Measurements from ENCODE around the gene CTRB1. TPM values are rescaled to one million over a fixed set of nuclear protein-coding genes. Genes with fewer than 3 reads are reported as not detected.
"Not testable (repeated sequence)": the region's sequence is repeated elsewhere in the genome, so short reads cannot be mapped to it uniquely, and the experiment has no call there.

The CTRB1 gene
- total RNA-seq, 2 donors from 2014 or later = 19.1 TPM; not detected in 1

GRCh38 chr16:75206749-75207451 lies 11.9 kb upstream of the CTRB1 start, which contains the start of gene CTRB2:
Gene CTRB2, minus strand, starts transcription at chr16:75207161. Its CDS starts 20 bp downstream, at chr16:75207141.
- H3K27me3 ChIP-seq = no peaks in the 10 kb centered on the region
- TF ChIP-seq, protein P1, sequence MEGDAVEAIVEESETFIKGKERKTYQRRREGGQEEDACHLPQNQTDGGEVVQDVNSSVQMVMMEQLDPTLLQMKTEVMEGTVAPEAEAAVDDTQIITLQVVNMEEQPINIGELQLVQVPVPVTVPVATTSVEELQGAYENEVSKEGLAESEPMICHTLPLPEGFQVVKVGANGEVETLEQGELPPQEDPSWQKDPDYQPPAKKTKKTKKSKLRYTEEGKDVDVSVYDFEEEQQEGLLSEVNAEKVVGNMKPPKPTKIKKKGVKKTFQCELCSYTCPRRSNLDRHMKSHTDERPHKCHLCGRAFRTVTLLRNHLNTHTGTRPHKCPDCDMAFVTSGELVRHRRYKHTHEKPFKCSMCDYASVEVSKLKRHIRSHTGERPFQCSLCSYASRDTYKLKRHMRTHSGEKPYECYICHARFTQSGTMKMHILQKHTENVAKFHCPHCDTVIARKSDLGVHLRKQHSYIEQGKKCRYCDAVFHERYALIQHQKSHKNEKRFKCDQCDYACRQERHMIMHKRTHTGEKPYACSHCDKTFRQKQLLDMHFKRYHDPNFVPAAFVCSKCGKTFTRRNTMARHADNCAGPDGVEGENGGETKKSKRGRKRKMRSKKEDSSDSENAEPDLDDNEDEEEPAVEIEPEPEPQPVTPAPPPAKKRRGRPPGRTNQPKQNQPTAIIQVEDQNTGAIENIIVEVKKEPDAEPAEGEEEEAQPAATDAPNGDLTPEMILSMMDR (IDR thresholded peaks at IDR 0.05) = no peak
- no peak within 1 kb of the TSS for H3K4me3 ChIP-seq
- H3K4me1 ChIP-seq = no peaks in the 10 kb centered on the region
- DNase-seq = no peak
- H3K27ac ChIP-seq = no peak within 1 kb of the TSS
- intact Hi-C loops (cut with DNase I) = loop anchor here (2.0 kb wide), 1 partner anchor 18 kb away; no protein-coding TSS in a partner anchor
- no peaks in the 10 kb centered on the region for H3K36me3 ChIP-seq
- H3K9me3 ChIP-seq = no peaks in the 10 kb centered on the region
- H3K9ac ChIP-seq (ENCODE audit: low read depth in 2 of 2, low read length in 2 of 2) = no peak within 1 kb of the TSS

DNA sequence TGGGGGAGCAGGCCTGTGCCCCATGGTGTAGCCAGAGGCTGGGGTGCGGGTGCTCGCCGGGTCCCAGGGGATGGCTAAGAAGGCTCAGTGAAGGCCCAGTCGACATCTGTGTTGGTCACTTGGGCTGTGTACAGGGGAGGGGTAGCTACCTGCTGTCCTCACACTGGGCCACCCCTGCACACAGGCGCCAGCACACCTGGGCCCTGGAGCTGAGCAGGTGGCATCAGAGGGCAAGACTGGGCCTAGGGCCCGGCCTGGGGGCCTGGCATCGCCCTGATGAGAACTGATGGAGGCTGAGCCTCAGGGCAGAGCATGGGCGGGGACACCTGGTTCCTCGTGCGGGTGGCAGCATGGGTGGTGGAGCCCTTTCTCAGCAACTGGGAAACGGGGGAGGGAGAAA lies 11.0 kb upstream of the CTRB1 start:
- Histone ChIP-seq H3K9ac (ENCODE audit: low read depth in 2 of 2, low read length in 2 of 2) (no peak overlapping the region), H3K9me3 (no peaks in the 10 kb centered on the region), H3K27me3 (no peaks in the 10 kb centered on the region), H3K4me1 (no peaks in the 10 kb centered on the region), H3K27ac (no peak overlapping the region), H3K4me3 (no peak overlapping the region), H3K36me3 (no peaks in the 10 kb centered on the region)
- intact Hi-C loops (cut with DNase I) = loop anchor here (2.0 kb wide), 1 partner anchor 17 kb away; no protein-coding TSS in a partner anchor
- TF ChIP-seq, protein P1 (IDR thresholded peaks at IDR 0.05) = no peak
- DNase-seq = no peak

DNA sequence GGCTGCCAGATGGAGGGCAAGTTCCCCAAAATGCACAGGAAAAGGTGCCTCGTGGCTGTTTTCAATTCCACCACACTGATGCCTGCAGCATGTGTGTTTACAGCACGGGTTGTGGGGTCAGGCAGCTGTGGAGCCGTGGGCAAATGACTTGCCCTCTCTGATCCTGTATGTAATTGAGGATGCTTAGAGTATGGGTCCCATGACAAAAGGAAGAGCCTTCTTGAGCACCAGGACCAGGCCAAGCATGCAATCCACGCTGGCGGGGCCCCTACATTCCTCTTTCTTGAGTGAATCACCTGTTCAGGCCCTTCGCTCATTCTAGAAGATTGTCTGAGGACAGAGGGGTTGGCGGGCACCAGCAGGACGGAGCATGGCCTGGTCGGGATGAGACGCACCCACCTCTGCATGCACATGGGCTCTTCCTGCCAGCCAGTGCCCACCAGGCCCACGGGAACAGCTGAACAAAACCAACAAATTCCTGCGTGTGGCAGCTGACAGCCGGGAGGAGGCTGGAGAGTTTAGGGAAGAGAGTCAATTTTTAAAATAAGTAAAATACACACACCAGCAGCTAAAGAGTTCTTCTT lies 10.5 kb upstream of the CTRB1 start:
- TF ChIP-seq, protein P1 (IDR thresholded peaks at IDR 0.05) = no peak
- intact Hi-C loops (cut with DNase I) = no loop called here
- no peak overlapping the region for H3K4me3 ChIP-seq
- H3K9me3 ChIP-seq = no peaks in the 10 kb centered on the region
- no peak for DNase-seq
- H3K27me3 ChIP-seq = no peaks in the 10 kb centered on the region
- no peaks in the 10 kb centered on the region for H3K4me1 ChIP-seq
- H3K27ac ChIP-seq = no peak overlapping the region
- no peak overlapping the region for H3K9ac ChIP-seq (ENCODE audit: low read depth in 2 of 2, low read length in 2 of 2)
- no peaks in the 10 kb centered on the region for H3K36me3 ChIP-seq

DNA sequence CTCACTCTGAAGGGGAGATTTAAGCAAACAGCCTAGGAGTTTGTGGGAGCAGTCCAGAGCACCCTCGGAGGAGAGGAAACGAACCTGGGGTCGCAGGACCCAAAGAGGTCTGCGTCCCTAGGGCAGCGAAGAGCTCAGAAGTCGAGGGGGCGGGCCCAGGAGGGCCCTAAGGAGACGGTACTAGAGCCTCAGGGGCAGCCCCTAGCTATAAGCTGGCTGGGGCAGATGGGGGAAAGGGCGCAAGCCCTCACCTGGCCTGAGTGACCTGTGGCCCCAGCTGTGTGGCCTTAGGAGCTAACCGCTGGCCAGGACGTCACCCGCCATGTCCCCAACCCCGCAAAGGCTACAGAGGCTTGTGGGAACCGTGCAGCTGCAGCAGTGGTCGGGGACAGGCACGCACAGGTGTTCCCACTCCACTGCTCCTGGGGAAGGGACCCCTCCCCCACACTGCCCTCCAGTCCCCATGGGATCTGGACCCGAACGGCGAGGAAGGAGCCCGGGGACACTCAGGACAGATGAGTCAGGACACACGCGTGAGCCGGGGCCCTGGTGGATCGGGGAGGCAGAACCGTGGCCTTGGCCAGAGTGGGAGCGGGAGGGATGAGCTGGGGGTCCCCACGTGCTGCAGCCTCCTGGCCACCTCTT lies 9.8 kb upstream of the CTRB1 start:
- H3K27ac ChIP-seq = no peak overlapping the region
- intact Hi-C loops (cut with DNase I) = no loop called here

DNA sequence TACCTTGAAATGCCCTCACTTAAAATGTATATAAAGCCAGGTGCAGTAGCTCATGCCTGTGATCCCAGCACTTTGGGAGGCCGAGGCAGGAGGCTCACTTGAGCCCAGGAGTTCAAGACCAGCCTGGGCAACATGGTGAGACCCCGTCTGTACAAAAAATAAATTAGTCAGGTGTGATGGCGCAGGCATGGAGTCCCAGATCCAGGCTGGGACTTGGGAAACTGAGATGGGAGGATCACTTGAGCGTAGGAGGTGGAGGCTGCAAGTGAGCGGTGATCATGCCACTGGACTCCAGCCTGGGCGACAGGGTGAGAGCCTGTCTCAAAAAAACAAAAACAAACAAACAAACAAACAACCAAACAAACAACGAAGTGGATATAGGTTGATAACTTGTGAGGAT lies 9.3 kb upstream of the CTRB1 start:
- H3K27me3 ChIP-seq; H3K9me3 ChIP-seq; DNase-seq; H3K4me3 ChIP-seq; H3K4me1 ChIP-seq; H3K36me3 ChIP-seq; intact Hi-C loops (cut with DNase I); H3K27ac ChIP-seq; H3K9ac ChIP-seq (ENCODE audit: low read depth in 2 of 2, low read length in 2 of 2): not testable (repeated sequence)

More for the DNA sequence above, 9.8 kb upstream of the CTRB1 start:
- TF ChIP-seq, protein P1 (IDR thresholded peaks at IDR 0.05) = no peak
- H3K4me3 ChIP-seq = no peak overlapping the region
- DNase-seq = no peak
- no peaks in the 10 kb centered on the region for H3K36me3 ChIP-seq
- no peaks in the 10 kb centered on the region for H3K27me3 ChIP-seq
- no peak overlapping the region for H3K9ac ChIP-seq (ENCODE audit: low read depth in 2 of 2, low read length in 2 of 2)
- H3K4me1 ChIP-seq = no peaks in the 10 kb centered on the region
- H3K9me3 ChIP-seq = no peaks in the 10 kb centered on the region

All from colonic mucosa (tissue), 4 donors.